ENCODE data around the gene RAI1. TPM values are rescaled to one million over a fixed set of nuclear protein-coding genes. Genes with fewer than 3 reads are reported as not detected.

RAI1 gene
- total and polyA plus RNA-seq, 2 of the 13 experiments (the other 11 are each of a cell fraction or from before 2014, with no cell fraction given): 3.4 to 5.2 TPM

DNA sequence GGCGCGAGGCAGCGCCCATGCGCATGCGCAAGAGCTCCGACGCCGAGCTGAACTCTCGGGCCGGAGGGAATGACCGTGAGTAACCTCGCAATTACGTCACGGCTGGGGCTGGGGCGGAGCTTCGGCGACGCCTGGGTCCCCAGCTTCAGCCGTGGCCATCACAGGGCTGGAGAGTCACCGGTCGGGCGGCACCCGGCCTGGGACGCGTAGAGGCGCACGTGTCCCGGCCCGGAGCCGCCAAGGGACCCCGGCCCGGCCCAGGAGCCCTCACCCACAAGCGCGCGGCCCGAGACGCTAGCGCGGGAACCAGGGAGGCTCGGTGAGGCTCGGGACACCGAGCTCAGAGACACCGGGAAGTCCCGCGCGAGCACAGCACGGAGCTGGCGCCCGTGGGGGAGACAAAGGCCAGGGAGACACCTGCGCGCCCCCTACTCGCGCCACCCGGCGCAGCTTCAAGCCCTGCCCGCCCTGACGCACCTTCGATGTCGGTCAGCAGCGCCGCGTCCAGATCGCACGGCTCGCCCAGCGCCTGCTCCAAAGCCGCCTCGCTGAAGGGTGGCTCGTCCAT, 155.1 kb downstream of the RAI1 start (continued):
- TF ChIP-seq MBD4 (IDR thresholded peaks at IDR 0.05; ENCODE audit: borderline replicate concordance, low read length) (no peak), ZNF543 (CRISPR knock-in tag; IDR thresholded peaks at IDR 0.05) (peak; percentile 84), HOMEZ (CRISPR knock-in tag; IDR thresholded peaks at IDR 0.05; ENCODE audit: low read depth) (no peak), ADNP (CRISPR knock-in tag; IDR thresholded peaks at IDR 0.05) (no peak), ZFX (CRISPR knock-in tag; IDR thresholded peaks at IDR 0.05; ENCODE audit: low read depth) (peak; percentile 81), SETDB1 (CRISPR knock-in tag; IDR thresholded peaks at IDR 0.05; ENCODE audit: borderline replicate concordance) (no peak), GATA4 (IDR thresholded peaks at IDR 0.05; ENCODE audit: borderline replicate concordance, low read depth) (peak; percentile 79; the same call in 1 of the 2 replicates), RXRB (CRISPR knock-in tag; IDR thresholded peaks at IDR 0.05; ENCODE audit: borderline replicate concordance) (peak; percentile 99), CSRNP1 (CRISPR knock-in tag; IDR thresholded peaks at IDR 0.05) (0 out of 2 replicates have a peak, but pooled peaks have one; percentile 28), DBP (CRISPR knock-in tag; IDR thresholded peaks at IDR 0.05; ENCODE audit: not compliant biosample characterization) (no peak), ZNF879 (CRISPR knock-in tag; IDR thresholded peaks at IDR 0.05) (no peak), ZNF619 (CRISPR knock-in tag; IDR thresholded peaks at IDR 0.05) (no peak), ZNF292 (CRISPR knock-in tag; IDR thresholded peaks at IDR 0.05; ENCODE audit: borderline replicate concordance, low read depth) (0 out of 2 replicates have a peak, but pooled peaks have one; percentile 7), SIN3B (IDR thresholded peaks at IDR 0.05; ENCODE audit: low read length) (no peak)
- TF ChIP-seq, protein P1, sequence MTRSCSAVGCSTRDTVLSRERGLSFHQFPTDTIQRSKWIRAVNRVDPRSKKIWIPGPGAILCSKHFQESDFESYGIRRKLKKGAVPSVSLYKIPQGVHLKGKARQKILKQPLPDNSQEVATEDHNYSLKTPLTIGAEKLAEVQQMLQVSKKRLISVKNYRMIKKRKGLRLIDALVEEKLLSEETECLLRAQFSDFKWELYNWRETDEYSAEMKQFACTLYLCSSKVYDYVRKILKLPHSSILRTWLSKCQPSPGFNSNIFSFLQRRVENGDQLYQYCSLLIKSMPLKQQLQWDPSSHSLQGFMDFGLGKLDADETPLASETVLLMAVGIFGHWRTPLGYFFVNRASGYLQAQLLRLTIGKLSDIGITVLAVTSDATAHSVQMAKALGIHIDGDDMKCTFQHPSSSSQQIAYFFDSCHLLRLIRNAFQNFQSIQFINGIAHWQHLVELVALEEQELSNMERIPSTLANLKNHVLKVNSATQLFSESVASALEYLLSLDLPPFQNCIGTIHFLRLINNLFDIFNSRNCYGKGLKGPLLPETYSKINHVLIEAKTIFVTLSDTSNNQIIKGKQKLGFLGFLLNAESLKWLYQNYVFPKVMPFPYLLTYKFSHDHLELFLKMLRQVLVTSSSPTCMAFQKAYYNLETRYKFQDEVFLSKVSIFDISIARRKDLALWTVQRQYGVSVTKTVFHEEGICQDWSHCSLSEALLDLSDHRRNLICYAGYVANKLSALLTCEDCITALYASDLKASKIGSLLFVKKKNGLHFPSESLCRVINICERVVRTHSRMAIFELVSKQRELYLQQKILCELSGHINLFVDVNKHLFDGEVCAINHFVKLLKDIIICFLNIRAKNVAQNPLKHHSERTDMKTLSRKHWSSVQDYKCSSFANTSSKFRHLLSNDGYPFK (CRISPR knock-in tag; IDR thresholded peaks at IDR 0.05; ENCODE audit: borderline replicate concordance): no peak
- TF ChIP-seq, protein P2, sequence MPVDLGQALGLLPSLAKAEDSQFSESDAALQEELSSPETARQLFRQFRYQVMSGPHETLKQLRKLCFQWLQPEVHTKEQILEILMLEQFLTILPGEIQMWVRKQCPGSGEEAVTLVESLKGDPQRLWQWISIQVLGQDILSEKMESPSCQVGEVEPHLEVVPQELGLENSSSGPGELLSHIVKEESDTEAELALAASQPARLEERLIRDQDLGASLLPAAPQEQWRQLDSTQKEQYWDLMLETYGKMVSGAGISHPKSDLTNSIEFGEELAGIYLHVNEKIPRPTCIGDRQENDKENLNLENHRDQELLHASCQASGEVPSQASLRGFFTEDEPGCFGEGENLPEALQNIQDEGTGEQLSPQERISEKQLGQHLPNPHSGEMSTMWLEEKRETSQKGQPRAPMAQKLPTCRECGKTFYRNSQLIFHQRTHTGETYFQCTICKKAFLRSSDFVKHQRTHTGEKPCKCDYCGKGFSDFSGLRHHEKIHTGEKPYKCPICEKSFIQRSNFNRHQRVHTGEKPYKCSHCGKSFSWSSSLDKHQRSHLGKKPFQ (CRISPR knock-in tag; IDR thresholded peaks at IDR 0.05; ENCODE audit: insufficient replicate concordance): peak; percentile 84
- TF ChIP-seq, protein P3, sequence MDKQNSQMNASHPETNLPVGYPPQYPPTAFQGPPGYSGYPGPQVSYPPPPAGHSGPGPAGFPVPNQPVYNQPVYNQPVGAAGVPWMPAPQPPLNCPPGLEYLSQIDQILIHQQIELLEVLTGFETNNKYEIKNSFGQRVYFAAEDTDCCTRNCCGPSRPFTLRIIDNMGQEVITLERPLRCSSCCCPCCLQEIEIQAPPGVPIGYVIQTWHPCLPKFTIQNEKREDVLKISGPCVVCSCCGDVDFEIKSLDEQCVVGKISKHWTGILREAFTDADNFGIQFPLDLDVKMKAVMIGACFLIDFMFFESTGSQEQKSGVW (CRISPR knock-in tag; IDR thresholded peaks at IDR 0.05; ENCODE audit: borderline replicate concordance): no peak; the same call in 1 of the 2 replicates

Measured in HepG2 (cell line).